GM19240 (cell line): ENCODE data around the gene FOXK1.
"Not testable (repeated sequence)": the region's sequence is repeated elsewhere in the genome, so short reads cannot be mapped to it uniquely, and the experiment has no call there.

ENCODE experiments used
- DNase-seq: peaks from one replicate; pipeline ENCODE4 v3.0.0; 2011; ENCODE audit warnings: low spot score; ENCODE audit not compliant: insufficient read length

Gene FOXK1

GRCh38 chr7:4681886-4682620, at the start of gene FOXK1:
Gene FOXK1 (plus strand): TSS chr7:4682295. CDS start chr7:4682309, 14 bp downstream.
- DNase-seq: peak; percentile 36

GRCh38 chr7:4633012-4633411, 49.1 kb upstream of the FOXK1 start:
- DNase-seq: no peak

GRCh38 chr7:4634166-4634565, 47.9 kb upstream of the FOXK1 start:
- DNase-seq: no peak

- no peak for DNase-seq
Measured at GRCh38 chr7:4638781-4639575, 43.1 kb upstream of the FOXK1 start.

- no peak for DNase-seq
Measured at GRCh38 chr7:4641091-4641666, 40.9 kb upstream of the FOXK1 start.

GRCh38 chr7:4641667-4642467, 40.2 kb upstream of the FOXK1 start:
- DNase-seq: peak; percentile 92

- DNase-seq: no peak
Measured at GRCh38 chr7:4642468-4643203, 39.5 kb upstream of the FOXK1 start.

- DNase-seq: not testable (repeated sequence)
Measured at GRCh38 chr7:4643204-4643471, 39.0 kb upstream of the FOXK1 start.

GRCh38 chr7:4645246-4645645, 36.8 kb upstream of the FOXK1 start:
- no peak for DNase-seq

- no peak for DNase-seq
Measured at GRCh38 chr7:4648111-4648510, 34.0 kb upstream of the FOXK1 start.

GRCh38 chr7:4650433-4651047, 31.6 kb upstream of the FOXK1 start:
- DNase-seq: no peak

- DNase-seq: no peak
Measured at GRCh38 chr7:4653771-4654170, 28.3 kb upstream of the FOXK1 start.

GRCh38 chr7:4655311-4655710, 26.8 kb upstream of the FOXK1 start:
- no peak for DNase-seq

GRCh38 chr7:4655896-4656295, 26.2 kb upstream of the FOXK1 start:
- no peak for DNase-seq

- DNase-seq: no peak
Measured at GRCh38 chr7:4657640-4658417, 24.3 kb upstream of the FOXK1 start.

GRCh38 chr7:4659551-4660286, 22.4 kb upstream of the FOXK1 start:
- no peak for DNase-seq

- no peak for DNase-seq
Measured at GRCh38 chr7:4661871-4662270, 20.2 kb upstream of the FOXK1 start.

GRCh38 chr7:4663239-4664018, 18.7 kb upstream of the FOXK1 start:
- DNase-seq: no peak
